ENCODE data around the gene NCAPG2. TPM values are rescaled to one million over a fixed set of nuclear protein-coding genes. Genes with fewer than 3 reads are reported as not detected.
"Not testable (repeated sequence)": the region's sequence is repeated elsewhere in the genome, so short reads cannot be mapped to it uniquely, and the experiment has no call there.

NCAPG2 gene
- total RNA-seq, 1 donor: 17.7 TPM

DNA sequence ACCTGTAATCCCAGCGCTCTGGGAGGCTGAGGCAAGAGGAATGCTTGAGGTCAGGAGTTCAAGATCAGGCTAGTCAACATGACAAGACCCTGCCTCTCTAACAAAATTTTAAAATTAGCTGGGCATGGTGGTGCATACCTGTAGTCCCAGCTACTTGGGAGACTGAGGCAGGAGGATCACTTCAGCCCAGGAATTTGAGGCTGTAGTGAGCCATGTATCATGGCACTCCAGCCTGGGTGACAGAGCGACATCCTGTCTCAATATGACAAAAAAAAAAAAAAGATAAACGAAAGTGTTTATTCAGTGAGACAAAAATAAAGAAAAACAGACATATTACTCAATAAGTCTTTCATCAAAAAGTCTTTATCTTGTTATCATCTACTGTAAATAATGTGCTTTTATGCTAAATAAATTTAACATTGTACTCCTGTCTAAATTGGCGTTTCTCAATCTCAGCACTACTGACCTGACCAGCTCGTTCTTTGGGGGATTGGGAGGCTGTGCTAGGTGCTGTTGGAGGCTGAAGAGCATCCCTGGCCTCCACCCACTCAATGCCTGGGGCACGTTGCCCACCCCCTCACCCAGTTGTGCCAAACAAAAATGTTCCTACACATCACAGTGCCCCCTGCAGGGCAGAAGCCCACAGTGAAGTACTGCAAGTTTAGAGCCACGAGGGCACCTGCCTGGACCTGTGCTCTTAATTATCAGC is 57.7 kb downstream of the NCAPG2 start:
- no peak overlapping the region for H3K4me3 ChIP-seq (ENCODE audit: low read depth, low read length)
- DNase-seq (ENCODE audit: low read depth): no peak
- TF ChIP-seq CTCF (IDR thresholded peaks at IDR 0.05; ENCODE audit: insufficient read depth, low read depth, low read length): peak; percentile 43

GRCh38 chr7:158645842-158646241 is 58.8 kb downstream of the NCAPG2 start:
- TF ChIP-seq CTCF (IDR thresholded peaks at IDR 0.05; ENCODE audit: insufficient read depth, low read depth, low read length): no peak
- no peak overlapping the region for H3K4me3 ChIP-seq (ENCODE audit: low read depth, low read length)

DNA sequence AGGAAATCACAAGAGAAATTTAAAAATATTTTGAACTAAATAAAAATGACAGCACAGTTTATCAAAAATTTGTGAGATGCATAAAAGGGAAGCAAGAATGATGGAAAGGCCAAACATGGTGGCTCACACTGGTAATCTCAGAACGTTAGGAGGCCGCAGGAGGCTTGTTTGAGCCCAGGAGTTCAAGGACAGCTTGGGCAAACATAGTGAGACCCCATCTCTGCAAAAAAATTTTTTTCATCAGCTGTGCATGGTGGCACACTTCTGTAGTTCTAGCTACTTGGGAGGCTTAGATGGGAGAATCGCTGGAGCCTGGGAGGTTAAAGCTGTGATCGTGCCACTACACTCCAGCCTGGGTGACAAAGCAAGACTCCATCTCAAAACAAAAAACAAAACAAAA is 62.5 kb downstream of the NCAPG2 start:
- TF ChIP-seq CTCF (IDR thresholded peaks at IDR 0.05; ENCODE audit: insufficient read depth, low read depth, low read length): no peak
- no peak overlapping the region for H3K4me3 ChIP-seq (ENCODE audit: low read depth, low read length)
- DNase-seq (ENCODE audit: low read depth): no peak

More at GRCh38 chr7:158645842-158646241, 58.8 kb downstream of the NCAPG2 start:
- DNase-seq (ENCODE audit: low read depth): no peak

GRCh38 chr7:158638001-158638400 is 66.6 kb downstream of the NCAPG2 start:
- TF ChIP-seq CTCF (IDR thresholded peaks at IDR 0.05; ENCODE audit: insufficient read depth, low read depth, low read length): no peak
- DNase-seq (ENCODE audit: low read depth): no peak
- H3K4me3 ChIP-seq (ENCODE audit: low read depth, low read length): no peak overlapping the region

DNA sequence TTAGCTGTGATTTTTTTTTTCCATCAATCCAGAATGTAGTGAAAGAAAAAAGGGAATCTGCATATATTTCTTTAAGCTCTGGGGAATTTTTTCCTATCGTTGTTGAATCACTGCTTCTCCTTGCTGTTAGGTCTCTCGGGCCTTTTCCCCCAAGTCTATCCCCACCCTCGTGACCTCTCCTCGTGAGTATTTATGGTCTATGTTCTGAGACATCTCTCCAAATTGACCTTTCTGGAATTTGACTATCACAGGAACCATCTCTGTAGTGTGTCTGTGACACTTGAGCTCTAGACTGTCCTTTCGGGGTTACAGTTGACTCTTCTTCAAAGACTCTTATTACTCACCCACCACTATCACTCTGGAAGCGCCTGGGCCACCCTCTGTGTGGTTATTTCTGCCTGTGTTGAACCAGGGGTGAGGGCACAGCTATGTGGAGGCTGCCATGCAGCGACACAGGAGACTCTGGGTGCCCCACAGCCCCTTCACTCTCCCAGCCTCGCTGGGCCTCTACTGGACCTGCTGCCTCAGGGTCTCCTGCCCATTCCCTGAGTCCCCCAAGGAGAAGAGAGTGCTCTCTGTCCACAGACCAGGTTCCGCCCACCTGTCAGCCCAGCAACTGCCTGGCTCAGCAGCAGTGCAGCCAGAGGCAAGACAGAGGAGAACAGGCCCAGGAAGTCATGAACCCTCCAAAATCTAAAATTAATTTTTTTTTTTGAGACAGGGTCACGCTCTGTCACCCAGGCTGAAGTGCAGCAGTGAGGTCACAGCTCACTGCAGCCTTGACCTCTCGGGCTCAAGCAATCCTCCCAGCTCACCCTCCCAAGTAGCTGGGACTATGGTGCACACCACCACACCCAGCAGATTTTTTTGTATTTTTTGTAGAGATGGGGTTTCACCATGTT is 71.3 kb downstream of the NCAPG2 start:
- no peak for TF ChIP-seq CTCF (IDR thresholded peaks at IDR 0.05; ENCODE audit: insufficient read depth, low read depth, low read length)
- H3K4me3 ChIP-seq (ENCODE audit: low read depth, low read length): no peak overlapping the region
- no peak for DNase-seq (ENCODE audit: low read depth)

DNA sequence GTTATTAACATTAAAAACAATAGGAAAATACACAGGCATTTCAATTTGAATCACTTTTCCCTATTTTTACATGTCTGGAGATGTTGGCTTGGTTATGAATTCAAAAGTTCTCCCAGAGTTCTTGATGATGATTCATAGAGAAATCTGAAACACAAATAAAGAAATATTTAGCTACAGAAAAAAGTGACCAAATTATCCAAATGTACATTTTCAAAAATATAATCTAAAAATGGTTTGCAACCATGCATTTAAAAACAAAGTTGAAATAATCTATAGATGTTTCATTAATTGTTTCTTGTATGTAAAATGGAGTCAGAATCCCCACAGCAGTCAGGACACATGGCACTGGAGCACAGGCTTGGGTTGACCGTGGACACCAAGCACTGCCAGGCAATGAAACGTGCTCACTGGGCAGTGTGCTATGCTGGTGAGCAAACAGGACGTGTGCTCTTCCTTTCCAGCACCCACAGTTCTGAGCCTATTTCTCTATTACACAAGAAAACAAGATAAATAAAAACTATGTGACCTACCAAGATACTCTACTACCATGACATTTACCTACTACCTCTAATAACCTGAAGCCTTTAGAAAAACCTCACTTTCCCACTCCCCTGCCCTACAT is 72.9 kb downstream of the NCAPG2 start:
- H3K4me3 ChIP-seq (ENCODE audit: low read depth, low read length): no peak overlapping the region
- TF ChIP-seq CTCF (IDR thresholded peaks at IDR 0.05; ENCODE audit: insufficient read depth, low read depth, low read length): no peak
- no peak for DNase-seq (ENCODE audit: low read depth)

GRCh38 chr7:158626289-158626688 is 78.3 kb downstream of the NCAPG2 start:
- not testable (repeated sequence) for DNase-seq (ENCODE audit: low read depth); H3K4me3 ChIP-seq (ENCODE audit: low read depth, low read length)

Measured in fibroblast of villous mesenchyme (primary cell).